Mesothelial cell of epicardium (in vitro differentiated cells): Measurements from ENCODE around the gene PMEL. TPM values are rescaled to one million over a fixed set of nuclear protein-coding genes. Genes with fewer than 3 reads are reported as not detected.
A peak's percentile ranks its signal among the peaks of the same experiment; 100 is the strongest.

Experiments
- DNase-seq, 2 experiments: peaks; one replicate each; pipeline ENCODE4 v3.0.0; 2021; ENCODE audit warnings: low spot score in 2 of 2; ENCODE audit not compliant: unreplicated experiment in 2 of 2
- H3K27ac Mint-ChIP-seq: 2 replicates; pipeline ENCODE4 v1.8.0; 2021; ENCODE audit warnings: mixed read lengths
- H3K27me3 Mint-ChIP-seq: 2 replicates; pipeline ENCODE4 v1.8.0; 2021; ENCODE audit warnings: low read depth, mixed read lengths
- H3K36me3 Mint-ChIP-seq: 2 replicates; pipeline ENCODE4 v1.8.0; 2021; ENCODE audit warnings: mixed read lengths
- H3K4me1 Mint-ChIP-seq: 2 replicates; pipeline ENCODE4 v1.8.0; 2021; ENCODE audit warnings: mixed read lengths
- H3K4me3 Mint-ChIP-seq: 2 replicates; pipeline ENCODE4 v1.8.0; 2021; ENCODE audit warnings: mild to moderate bottlenecking, moderate library complexity, mixed read lengths
- H3K9me3 Mint-ChIP-seq: 2 replicates; pipeline ENCODE4 v1.8.0; 2021; ENCODE audit warnings: mixed read lengths
- total RNA-seq: library from RNA; stranded (reverse); gene quantifications from 3 replicates; pipeline ENCODE4 v1.2.1, GENCODE V29; 2021
- TF ChIP-seq, protein P1 (sequence below): fragments of 200-600 bp; sonication (generic); IDR thresholded peaks from one replicate; pipeline ENCODE4 v1.5.0; 2021; ENCODE audit warnings: antibody characterized with exemption; ENCODE audit not compliant: unreplicated experiment

PMEL gene
- total RNA-seq, 1 donor from 2014 or later, result 5.3 TPM

DNA sequence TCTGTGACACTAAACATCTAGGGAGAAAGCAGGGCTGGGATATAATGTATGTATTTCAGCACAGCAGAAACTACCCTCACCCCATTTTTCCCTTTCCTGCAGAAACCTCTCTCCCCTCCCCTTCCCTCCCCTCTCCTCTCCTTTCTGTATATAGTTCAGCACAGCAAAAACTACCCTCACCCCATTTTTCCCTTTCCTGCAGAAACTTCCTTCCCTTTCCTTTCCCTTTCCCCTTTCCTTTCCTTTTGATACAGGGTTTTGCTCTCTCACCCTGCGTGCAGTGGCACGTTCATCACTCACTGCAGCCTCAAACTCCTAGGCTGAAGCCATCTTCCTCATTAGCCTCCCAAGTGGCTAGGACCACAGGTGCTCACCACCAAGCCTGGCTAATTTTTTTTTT lies 2.1 kb downstream of the PMEL start:
- no peak for DNase-seq
- Mint-ChIP-seq H3K4me1 (peaks cover 29% of the 10 kb centered on the region), H3K36me3 (no peaks in the 10 kb centered on the region), H3K9me3 (no peaks in the 10 kb centered on the region), H3K27ac (no peak overlapping the region), H3K4me3 (no peak overlapping the region), H3K27me3 (no peaks in the 10 kb centered on the region)
- TF ChIP-seq, protein P1, sequence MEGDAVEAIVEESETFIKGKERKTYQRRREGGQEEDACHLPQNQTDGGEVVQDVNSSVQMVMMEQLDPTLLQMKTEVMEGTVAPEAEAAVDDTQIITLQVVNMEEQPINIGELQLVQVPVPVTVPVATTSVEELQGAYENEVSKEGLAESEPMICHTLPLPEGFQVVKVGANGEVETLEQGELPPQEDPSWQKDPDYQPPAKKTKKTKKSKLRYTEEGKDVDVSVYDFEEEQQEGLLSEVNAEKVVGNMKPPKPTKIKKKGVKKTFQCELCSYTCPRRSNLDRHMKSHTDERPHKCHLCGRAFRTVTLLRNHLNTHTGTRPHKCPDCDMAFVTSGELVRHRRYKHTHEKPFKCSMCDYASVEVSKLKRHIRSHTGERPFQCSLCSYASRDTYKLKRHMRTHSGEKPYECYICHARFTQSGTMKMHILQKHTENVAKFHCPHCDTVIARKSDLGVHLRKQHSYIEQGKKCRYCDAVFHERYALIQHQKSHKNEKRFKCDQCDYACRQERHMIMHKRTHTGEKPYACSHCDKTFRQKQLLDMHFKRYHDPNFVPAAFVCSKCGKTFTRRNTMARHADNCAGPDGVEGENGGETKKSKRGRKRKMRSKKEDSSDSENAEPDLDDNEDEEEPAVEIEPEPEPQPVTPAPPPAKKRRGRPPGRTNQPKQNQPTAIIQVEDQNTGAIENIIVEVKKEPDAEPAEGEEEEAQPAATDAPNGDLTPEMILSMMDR, result no peak

DNA sequence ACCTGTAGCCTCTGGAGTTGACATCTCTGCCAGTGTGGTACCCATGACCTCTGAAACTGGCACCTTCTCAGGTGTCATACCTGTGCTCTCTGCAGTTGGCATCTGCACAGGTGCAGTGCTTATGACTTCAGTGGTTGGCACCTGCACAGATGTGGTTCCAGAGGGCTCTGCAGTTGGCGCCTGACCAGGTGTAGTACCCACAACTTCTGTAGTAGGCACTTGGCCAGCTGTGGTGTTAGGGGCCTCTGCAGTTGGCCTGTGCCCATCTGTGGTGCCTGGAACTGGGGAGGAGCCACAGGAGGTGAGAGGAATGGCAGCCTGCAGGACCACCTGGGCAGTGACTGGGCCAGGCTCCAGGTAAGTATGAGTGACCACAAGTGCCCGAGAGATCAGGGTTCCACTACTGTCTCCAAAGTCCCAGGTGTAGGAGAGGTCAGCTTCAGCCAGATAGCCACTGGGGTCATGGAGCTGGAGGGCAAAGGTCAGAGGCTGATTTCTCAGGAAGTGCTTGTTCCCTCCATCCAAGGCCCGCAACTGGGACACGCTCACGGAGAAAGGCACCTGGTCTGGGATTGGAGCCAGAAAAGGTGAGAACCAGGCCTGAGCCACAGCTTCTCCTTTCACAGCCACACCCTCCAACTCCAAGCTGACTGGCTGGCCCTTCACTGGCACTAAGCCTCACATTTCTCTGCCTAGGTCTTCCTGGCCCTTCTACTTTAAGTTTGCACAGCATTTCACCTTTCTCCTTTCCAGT lies 8.6 kb downstream of the PMEL start:
- Mint-ChIP-seq H3K4me1 (peaks cover 2% of the 10 kb centered on the region), H3K9me3 (no peaks in the 10 kb centered on the region), H3K36me3 (peaks cover 3% of the 10 kb centered on the region), H3K27me3 (no peaks in the 10 kb centered on the region), H3K27ac (no peak overlapping the region), H3K4me3 (no peak overlapping the region)
- TF ChIP-seq, protein P1, result no peak
- DNase-seq, result no peak

DNA sequence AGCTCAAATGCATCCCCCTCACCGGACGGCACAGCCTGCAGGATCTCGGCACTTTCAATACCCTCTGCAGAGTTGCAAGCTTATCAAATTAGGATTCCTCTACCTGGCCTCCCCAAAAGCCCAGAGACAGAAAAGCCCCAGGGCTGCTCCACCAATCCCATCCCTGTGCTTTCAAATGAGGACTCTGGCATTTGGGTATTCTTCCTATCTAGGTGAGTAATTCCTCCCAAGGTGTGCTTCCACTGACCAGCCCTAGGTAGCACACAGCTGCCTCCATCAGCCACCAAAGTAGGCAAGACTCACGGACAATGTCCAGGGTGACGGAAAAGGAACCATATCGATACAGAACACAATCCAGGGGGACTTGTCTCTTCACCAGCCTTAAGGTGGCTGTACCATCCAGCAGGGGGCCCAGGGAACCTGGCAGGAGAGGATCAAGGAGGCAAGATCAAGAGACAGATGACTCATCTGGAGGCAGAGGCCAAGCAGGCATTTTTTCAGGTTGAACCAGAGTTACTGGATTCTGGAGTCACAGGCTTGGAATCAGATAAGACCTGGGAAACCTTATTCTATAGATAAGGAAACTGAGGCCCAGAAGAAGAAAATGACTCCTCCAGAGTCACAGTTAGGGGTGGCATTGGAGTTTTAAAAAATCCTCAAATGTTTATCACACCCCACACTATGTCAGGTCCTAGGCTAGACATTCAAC lies 9.9 kb downstream of the PMEL start:
- Mint-ChIP-seq H3K36me3 (peaks cover 5% of the 10 kb centered on the region), H3K9me3 (no peaks in the 10 kb centered on the region), H3K4me1 (peaks cover 2% of the 10 kb centered on the region), H3K4me3 (no peak overlapping the region), H3K27me3 (no peaks in the 10 kb centered on the region), H3K27ac (peak overlapping the region; percentile 26)
- TF ChIP-seq, protein P1, result no peak
- no peak for DNase-seq

DNA sequence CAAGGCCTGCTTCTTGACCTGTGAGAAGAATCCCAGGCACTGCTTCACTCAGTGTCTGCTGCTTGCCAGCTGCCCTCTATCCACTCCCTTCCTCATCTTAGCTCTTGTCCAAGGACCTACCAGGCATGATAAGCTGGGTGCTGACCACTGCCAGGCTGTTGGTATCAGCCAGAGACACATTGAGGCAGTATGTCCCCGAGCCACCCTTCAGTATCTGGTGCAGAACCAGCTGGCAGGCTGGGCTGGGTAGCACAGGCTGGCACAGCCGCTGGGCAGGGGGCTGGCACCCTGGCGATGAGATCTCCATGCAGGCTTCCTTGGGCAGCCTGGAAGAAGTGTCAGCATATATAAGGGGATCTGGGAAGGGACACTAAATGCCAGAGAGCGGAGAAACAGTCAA lies 10.5 kb downstream of the PMEL start:
- no peak overlapping the region for H3K4me3 Mint-ChIP-seq
- H3K36me3 Mint-ChIP-seq, result peaks cover 5% of the 10 kb centered on the region
- TF ChIP-seq, protein P1, result no peak
- H3K27me3 Mint-ChIP-seq, result no peaks in the 10 kb centered on the region
- no peak overlapping the region for H3K27ac Mint-ChIP-seq
- H3K4me1 Mint-ChIP-seq, result peaks cover 2% of the 10 kb centered on the region
- no peaks in the 10 kb centered on the region for H3K9me3 Mint-ChIP-seq
- no peak for DNase-seq

DNA sequence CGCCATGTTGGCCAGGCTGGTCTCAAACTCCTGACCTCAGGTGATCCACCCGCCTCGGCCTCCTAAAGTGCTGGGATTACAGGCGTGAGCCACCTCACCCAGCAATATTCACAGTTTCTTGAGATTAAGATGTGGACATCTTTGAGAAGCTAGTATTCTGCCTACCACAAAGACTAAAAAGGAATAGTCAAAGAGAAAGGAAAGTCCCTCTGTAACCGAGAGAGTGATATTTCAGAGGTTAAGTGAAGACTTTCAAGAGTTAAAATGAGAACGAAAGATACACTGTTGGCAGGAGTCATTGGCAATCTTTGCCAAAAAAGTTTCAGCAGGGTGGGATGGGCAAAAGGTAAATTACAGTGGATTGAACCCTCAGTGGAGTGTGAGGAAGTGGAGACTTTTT lies 19.3 kb downstream of the PMEL start:
- Mint-ChIP-seq H3K36me3 (peaks cover 5% of the 10 kb centered on the region), H3K4me1 (no peaks in the 10 kb centered on the region), H3K27me3 (no peaks in the 10 kb centered on the region), H3K9me3 (no peaks in the 10 kb centered on the region), H3K4me3 (no peak overlapping the region), H3K27ac (no peak overlapping the region)
- no peak for DNase-seq
- TF ChIP-seq, protein P1, result no peak
